ENCODE results near the gene GATA5.

DNA sequence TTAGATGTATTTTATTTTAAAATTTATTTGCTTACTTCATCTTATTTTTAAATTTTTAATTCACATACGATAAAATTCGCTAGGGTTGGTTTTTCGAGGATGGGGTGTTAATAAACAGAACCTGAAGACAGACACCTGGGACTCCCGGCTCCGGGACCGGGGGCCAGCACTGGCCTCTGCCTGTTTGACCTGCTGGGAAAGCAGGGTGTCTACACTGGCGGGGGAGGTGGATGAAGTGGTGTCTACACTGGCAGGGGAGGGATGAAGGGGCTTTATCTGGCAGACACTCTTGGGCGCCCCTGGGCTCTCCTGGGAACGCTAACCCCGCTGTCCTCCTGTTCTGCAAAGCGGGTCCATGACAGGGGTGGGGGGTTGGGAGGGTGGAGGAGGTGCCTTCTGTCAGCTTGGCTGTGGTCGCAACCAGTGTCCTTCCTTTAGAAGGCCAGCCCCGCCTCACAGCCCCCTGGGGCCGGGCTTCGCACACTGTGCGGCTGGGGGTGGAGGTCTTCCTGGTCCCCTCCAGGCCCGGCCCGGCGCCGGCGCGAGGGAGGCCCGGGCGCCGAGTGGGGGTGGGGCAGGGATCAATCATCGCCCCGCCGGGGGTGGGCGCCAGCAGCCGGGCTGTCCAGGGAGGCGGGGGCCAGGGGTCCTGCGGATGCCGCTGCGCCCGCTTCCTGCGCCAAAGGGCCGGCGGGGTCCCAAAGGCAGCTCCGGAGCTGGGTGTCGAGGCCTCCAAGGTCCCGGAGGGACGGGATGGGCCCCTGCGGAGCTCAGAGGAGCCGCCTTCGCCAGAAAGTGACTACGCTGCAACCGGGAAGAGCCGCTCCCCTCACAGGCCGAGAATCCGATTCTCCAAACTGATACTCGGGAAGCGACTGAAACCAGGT is 1.8 kb downstream of the GATA5 start:
- TF ChIP-seq, protein P1, sequence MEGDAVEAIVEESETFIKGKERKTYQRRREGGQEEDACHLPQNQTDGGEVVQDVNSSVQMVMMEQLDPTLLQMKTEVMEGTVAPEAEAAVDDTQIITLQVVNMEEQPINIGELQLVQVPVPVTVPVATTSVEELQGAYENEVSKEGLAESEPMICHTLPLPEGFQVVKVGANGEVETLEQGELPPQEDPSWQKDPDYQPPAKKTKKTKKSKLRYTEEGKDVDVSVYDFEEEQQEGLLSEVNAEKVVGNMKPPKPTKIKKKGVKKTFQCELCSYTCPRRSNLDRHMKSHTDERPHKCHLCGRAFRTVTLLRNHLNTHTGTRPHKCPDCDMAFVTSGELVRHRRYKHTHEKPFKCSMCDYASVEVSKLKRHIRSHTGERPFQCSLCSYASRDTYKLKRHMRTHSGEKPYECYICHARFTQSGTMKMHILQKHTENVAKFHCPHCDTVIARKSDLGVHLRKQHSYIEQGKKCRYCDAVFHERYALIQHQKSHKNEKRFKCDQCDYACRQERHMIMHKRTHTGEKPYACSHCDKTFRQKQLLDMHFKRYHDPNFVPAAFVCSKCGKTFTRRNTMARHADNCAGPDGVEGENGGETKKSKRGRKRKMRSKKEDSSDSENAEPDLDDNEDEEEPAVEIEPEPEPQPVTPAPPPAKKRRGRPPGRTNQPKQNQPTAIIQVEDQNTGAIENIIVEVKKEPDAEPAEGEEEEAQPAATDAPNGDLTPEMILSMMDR (IDR thresholded peaks at IDR 0.05 in 8 of 11, conservative IDR thresholded peaks at IDR 0.05 in 3 of 11) = peak in 1 of 11 experiments; percentile 13
- no peak for TF ChIP-seq POLR2A (IDR thresholded peaks at IDR 0.05)

Measured in spleen (tissue), 7 donors.